Gastrocnemius medialis (tissue), 4 donors: ENCODE data around the gene UHRF2. TPM values are rescaled to one million over a fixed set of nuclear protein-coding genes. Genes with fewer than 3 reads are reported as not detected.
"Not testable (repeated sequence)": the region's sequence is repeated elsewhere in the genome, so short reads cannot be mapped to it uniquely, and the experiment has no call there.

ENCODE experiments used
- ATAC-seq, 2 donors: fragments of 150-250 bp; one replicate each; pipeline ENCODE4 v1.9.1; 2016
- DNase-seq, 2 donors: peaks; one replicate each; pipeline ENCODE4 v3.0.0-alpha.2; 2019
- H3K27ac ChIP-seq, 4 donors: fragments of 200-600 bp; sonication (generic); 1 replicate in 1 of 4; 2 replicates in 3 of 4; pipeline ENCODE4 v1.5.1; 2016 to 2018; ENCODE audit warnings: mild to moderate bottlenecking in 2 of 4, moderate library complexity in 1 of 4
- H3K27me3 ChIP-seq, 3 donors: fragments of 200-600 bp; sonication (generic) in 2 of 3; 1 replicate in 1 of 3; 2 replicates in 2 of 3; pipeline versions ENCODE4 v1.5.1 to v1.6.0; 2016 to 2019; ENCODE audit warnings: mild to moderate bottlenecking in 1 of 3, moderate library complexity in 1 of 3
- H3K36me3 ChIP-seq, 2 donors: fragments of 200-600 bp; sonication (generic) in 1 of 2; one replicate each; pipeline ENCODE4 v1.5.1; 2017 to 2018
- H3K4me1 ChIP-seq, 2 donors: fragments of 200-600 bp; sonication (generic) in 1 of 2; one replicate each; pipeline ENCODE4 v1.5.1; 2016 to 2017; ENCODE audit warnings: mild to moderate bottlenecking in 2 of 2
- H3K4me3 ChIP-seq, 4 donors: fragments of 200-600 bp; sonication (generic) in 3 of 4; 1 replicate in 1 of 4; 2 replicates in 3 of 4; pipeline ENCODE4 v1.5.1; 2016 to 2019; ENCODE audit warnings: mild to moderate bottlenecking in 2 of 4
- H3K9me3 ChIP-seq, 3 donors: fragments of 200-600 bp; sonication (generic) in 2 of 3; 1 replicate in 1 of 3; 2 replicates in 2 of 3; pipeline ENCODE4 v1.5.1; 2016 to 2019
- POLR2A ChIP-seq, 2 donors: fragments of 450-650 bp; IDR thresholded peaks; one replicate each; pipeline ENCODE4 v1.6.1; 2017; ENCODE audit warnings: antibody characterized with exemption in 2 of 2, mild to moderate bottlenecking in 2 of 2, moderate library complexity in 2 of 2
- in situ Hi-C, 4 donors: fragments of 200-750 bp; cut with MboI; loops; one replicate each; pipeline versions ENCODE4 v1.15.0 to v1.8.0; 2017; ENCODE audit warnings: low sequenced_read_pairs in 4 of 4
- intact Hi-C: fragments of 100-400 bp; cut with DNase I; formaldehyde crosslinking; loops from one replicate; pipeline ENCODE4 v1.15.1; 2023; ENCODE audit warnings: low total_unique reads
- total RNA-seq, 4 donors: library from RNA; depleted of rRNA; stranded (reverse); fragments of >200 nt; gene quantifications; one replicate each; pipeline versions ENCODE4 v1.1.0 to v1.2.3, GENCODE V29; 2016
- TF ChIP-seq, protein P1 (sequence below), 5 experiments: fragments of 450-650 bp in 3 of 5; fragments of 200-600 bp in 2 of 5; sonication (generic) in 2 of 5; IDR thresholded peaks in 4 of 5; conservative IDR thresholded peaks in 1 of 5; 1 replicate in 4 of 5; 2 replicates in 1 of 5; pipeline ENCODE4 v1.5.1; 2016 to 2019; ENCODE audit warnings: antibody characterized with exemption in 5 of 5, mild to moderate bottlenecking in 3 of 5, moderate library complexity in 3 of 5

UHRF2 gene
- total RNA-seq, 4 donors from 2014 or later = 16.7 to 29.0 (median 18.8) TPM

DNA sequence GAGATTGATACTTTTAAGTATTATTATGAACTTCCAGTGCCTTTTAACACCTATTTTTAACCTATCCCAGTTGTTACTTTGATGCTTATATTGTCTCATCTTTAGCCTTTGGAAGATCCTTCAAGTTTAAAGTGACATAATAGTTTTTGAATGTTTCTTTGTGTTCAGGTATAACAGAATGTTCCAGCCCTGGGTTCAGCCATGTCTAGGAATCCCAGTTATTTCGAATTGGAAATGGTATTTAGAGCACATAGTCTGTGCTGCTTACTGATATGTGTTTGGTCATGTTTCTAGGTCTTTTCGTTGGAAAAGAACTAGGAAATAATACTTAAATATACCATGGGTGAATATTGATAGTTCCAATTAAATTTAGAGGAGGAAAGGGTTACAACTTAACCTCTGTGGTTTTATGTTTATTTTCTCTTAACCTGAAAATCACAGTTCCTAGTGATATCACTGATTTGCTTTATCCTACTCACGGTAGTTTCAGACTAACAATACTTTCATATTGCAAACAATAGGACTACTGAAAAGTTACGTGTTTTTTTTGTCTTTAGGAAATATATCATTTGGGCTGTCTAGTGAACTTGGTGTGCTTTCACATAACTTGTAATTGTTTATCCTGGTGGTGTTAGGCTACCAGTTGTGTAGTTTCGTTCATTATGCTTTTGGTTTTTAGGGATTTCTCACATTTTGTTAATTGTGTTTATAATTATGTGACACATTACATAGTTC is 37.8 kb downstream of the UHRF2 start:
- peaks cover 48 to 55% of the 10 kb centered on the region in 2 donors for H3K4me1 ChIP-seq
- no peak for DNase-seq
- intact Hi-C loops = no loop called here
- TF ChIP-seq POLR2A (IDR thresholded peaks at IDR 0.05) = no peak
- TF ChIP-seq, protein P1, sequence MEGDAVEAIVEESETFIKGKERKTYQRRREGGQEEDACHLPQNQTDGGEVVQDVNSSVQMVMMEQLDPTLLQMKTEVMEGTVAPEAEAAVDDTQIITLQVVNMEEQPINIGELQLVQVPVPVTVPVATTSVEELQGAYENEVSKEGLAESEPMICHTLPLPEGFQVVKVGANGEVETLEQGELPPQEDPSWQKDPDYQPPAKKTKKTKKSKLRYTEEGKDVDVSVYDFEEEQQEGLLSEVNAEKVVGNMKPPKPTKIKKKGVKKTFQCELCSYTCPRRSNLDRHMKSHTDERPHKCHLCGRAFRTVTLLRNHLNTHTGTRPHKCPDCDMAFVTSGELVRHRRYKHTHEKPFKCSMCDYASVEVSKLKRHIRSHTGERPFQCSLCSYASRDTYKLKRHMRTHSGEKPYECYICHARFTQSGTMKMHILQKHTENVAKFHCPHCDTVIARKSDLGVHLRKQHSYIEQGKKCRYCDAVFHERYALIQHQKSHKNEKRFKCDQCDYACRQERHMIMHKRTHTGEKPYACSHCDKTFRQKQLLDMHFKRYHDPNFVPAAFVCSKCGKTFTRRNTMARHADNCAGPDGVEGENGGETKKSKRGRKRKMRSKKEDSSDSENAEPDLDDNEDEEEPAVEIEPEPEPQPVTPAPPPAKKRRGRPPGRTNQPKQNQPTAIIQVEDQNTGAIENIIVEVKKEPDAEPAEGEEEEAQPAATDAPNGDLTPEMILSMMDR (IDR thresholded peaks at IDR 0.05 in 4 of 5, conservative IDR thresholded peaks at IDR 0.05 in 1 of 5) = no peak
- H3K27ac ChIP-seq = no peak overlapping the region
- H3K27me3 ChIP-seq = no peaks in the 10 kb centered on the region
- no peaks in the 10 kb centered on the region for H3K36me3 ChIP-seq
- no peaks in the 10 kb centered on the region for H3K9me3 ChIP-seq
- ATAC-seq = no peak
- no peak overlapping the region for H3K4me3 ChIP-seq
- in situ Hi-C loops = no loop called here

GRCh38 chr9:6455292-6455691 is 42.3 kb downstream of the UHRF2 start:
- in situ Hi-C loops, ATAC-seq, H3K4me3 ChIP-seq, DNase-seq, H3K27me3 ChIP-seq, intact Hi-C loops, H3K9me3 ChIP-seq, H3K27ac ChIP-seq, H3K36me3 ChIP-seq: not testable (repeated sequence)
- H3K4me1 ChIP-seq = peaks cover 20 to 24% of the 10 kb centered on the region in 2 donors

DNA sequence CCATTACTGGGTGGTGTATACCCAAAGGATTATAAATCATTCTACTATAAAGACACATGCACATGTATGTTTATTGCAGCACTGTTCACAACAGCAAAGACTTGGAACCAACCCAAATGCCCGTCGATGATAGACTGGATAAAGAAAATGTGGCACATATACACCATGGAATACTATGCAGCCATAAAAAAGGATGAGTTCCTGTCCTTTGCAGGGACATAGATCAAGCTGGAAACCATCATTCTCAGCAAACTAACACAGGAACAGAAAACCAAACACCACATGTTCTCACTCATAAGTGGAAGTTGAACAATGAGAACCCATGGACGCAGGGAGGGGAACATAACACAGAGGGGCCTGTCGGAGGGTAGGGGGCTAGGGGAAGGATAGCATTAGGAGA is 45.7 kb downstream of the UHRF2 start:
- not testable (repeated sequence) for DNase-seq

GRCh38 chr9:6459718-6460117 is 46.7 kb downstream of the UHRF2 start:
- Histone ChIP-seq H3K9me3 (no peaks in the 10 kb centered on the region), H3K36me3 (peaks cover 0 to 8% of the 10 kb centered on the region in 2 donors), H3K4me3 (no peak overlapping the region), H3K4me1 (no peaks in the 10 kb centered on the region), H3K27ac (no peak overlapping the region), H3K27me3 (no peaks in the 10 kb centered on the region)
- intact Hi-C loops (no loop called here), in situ Hi-C loops (no loop called here)
- DNase-seq (no peak), ATAC-seq (no peak)
- TF ChIP-seq POLR2A (IDR thresholded peaks at IDR 0.05) = no peak
- TF ChIP-seq, protein P1 (IDR thresholded peaks at IDR 0.05 in 4 of 5, conservative IDR thresholded peaks at IDR 0.05 in 1 of 5) = no peak

More for the DNA sequence above, 45.7 kb downstream of the UHRF2 start:
- H3K4me1 ChIP-seq, H3K27ac ChIP-seq, ATAC-seq, H3K36me3 ChIP-seq, in situ Hi-C loops, H3K4me3 ChIP-seq, H3K9me3 ChIP-seq, H3K27me3 ChIP-seq, intact Hi-C loops: not testable (repeated sequence)

DNA sequence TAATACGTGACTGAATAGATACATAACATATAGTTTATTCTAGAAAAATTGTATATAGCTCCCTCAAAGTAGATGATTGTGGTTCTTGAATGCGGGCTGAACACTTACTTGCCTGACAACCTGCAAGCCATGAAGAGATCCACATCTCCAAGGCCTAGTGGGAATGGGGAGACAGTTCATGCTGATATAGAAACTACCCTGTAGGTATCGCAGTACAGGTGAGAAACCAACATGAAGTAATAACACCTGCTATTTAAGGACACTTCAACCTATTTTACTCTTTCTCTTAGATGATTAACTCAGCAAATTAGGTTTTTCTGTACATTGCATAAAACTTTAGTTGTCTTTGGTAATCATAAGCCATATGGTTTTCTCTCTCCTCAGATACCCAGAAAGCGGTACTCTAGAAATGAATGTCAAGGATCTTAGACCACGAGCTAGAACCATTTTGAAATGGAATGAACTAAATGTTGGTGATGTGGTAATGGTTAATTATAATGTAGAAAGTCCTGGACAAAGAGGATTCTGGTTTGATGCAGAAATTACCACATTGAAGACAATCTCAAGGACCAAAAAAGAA is 47.3 kb downstream of the UHRF2 start:
- TF ChIP-seq, protein P1 (IDR thresholded peaks at IDR 0.05 in 4 of 5, conservative IDR thresholded peaks at IDR 0.05 in 1 of 5) = no peak
- no peak for TF ChIP-seq POLR2A (IDR thresholded peaks at IDR 0.05)
- Histone ChIP-seq H3K27me3 (no peaks in the 10 kb centered on the region), H3K27ac (no peak overlapping the region), H3K9me3 (no peaks in the 10 kb centered on the region), H3K36me3 (peaks cover 0 to 8% of the 10 kb centered on the region in 2 donors), H3K4me1 (no peaks in the 10 kb centered on the region), H3K4me3 (no peak overlapping the region)
- DNase-seq (no peak), ATAC-seq (no peak)
- in situ Hi-C loops (no loop called here), intact Hi-C loops (no loop called here)
